NCI-H146 treated with DMSO at 0.1 percent for 48 hours (cell line): Measurements from ENCODE around the gene NF1.

Experiments
- DNase-seq: peaks from one replicate; lab custom pipeline; 2025; ENCODE audit not compliant: unreplicated experiment; lab: John Stamatoyannopoulos, UW

Gene NF1

DNA sequence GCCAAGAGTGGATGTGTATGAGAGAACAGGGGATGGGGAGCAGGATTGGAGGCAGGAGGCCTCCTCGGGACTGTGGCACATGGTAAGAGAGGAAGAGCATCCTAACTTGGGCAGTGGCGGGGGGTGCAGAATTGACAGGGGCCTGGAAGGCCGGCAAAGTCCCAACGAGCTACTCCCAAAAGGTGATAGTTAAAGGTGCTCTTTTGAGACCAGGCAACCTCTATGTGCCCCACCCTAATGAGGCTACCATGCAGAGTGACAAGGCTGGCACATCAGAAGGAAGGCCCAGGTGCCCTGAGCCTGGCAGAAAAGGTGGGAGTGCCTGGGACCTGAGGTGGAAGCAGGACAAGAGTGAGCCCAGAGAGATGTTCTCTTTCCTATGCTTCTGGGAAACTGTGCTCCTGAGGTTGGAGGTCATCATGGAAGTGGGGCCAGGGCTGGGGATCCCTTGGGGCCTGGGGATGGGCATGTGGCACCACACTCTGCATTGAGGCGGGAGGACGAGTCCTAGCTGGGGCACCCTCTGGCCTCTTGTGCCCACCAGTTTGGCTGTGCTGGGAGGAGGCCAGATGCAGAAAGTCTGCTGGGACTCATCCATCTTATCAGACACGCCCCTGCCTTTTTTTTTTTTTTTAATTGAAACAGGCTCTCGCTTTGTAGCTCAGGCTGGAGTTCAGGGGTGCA is 302.6 kb downstream of the NF1 start:
- DNase-seq, result no peak

DNA sequence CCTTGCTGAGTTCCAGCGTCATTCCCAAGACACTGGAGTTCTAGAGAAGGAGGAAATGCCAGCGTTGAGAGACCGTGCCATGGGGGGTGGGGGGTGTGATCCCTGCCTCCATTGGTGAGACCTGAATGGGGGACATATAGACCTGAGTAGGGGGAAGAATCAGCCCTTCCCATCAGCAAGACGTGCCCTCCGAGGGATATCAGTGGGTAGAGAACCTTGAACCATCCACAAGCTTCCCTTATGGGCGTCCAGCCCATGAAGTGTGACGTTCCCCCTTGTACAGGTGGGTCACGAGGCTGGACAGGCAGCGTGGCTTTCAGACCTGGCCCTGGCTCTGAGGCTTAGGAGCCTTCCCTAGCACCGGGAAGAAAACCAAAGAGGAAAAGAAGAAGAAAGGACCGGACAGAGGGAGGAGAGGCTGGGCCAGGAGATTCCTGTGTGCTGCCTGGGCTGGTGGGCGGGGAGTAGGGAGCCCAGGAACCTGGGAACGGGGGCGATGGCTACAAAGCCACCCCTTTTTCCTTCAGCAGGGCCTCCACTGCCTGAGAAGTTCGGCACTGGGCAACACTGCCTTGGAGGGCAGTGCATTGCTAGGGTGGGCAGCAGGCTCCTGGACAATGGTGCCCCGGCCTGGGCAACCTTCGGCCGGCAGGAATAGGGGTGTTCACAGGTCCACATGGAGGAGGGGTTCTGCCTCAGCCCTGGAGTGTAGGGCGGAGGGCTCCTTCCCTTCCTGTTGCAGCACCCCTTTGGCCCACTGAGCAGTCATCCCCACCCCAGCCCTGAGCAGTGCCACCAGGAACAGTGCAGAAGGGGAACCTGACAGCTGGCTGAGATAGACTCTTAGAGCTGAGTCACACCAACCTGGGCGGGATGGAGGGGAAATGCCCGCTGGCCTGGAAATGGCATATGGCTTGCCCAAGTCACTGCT is 303.9 kb downstream of the NF1 start:
- no peak for DNase-seq

DNA sequence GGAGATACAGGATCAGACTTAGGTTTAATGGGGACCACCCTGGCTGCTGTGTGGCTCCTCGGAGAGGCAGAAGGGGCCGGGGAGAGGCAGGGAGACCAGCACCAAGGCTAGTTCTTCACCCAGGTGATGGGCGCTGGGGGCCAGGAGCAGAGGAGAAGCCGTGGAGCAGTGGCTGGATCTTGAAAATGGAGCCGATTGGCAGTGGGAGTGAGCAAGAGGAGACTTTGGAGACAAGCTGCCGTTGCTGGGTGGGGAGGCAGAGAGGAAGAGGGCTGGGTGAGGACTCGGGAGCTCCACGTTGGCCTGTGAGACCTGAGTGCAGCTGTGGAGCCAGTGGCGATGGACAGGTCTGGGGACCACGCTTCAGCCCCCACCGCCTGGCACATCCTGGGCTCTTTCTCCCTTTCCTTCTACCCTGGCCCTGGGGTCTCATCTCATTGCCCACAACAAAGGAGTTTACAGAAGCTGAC is 305.7 kb downstream of the NF1 start:
- no peak for DNase-seq

DNA sequence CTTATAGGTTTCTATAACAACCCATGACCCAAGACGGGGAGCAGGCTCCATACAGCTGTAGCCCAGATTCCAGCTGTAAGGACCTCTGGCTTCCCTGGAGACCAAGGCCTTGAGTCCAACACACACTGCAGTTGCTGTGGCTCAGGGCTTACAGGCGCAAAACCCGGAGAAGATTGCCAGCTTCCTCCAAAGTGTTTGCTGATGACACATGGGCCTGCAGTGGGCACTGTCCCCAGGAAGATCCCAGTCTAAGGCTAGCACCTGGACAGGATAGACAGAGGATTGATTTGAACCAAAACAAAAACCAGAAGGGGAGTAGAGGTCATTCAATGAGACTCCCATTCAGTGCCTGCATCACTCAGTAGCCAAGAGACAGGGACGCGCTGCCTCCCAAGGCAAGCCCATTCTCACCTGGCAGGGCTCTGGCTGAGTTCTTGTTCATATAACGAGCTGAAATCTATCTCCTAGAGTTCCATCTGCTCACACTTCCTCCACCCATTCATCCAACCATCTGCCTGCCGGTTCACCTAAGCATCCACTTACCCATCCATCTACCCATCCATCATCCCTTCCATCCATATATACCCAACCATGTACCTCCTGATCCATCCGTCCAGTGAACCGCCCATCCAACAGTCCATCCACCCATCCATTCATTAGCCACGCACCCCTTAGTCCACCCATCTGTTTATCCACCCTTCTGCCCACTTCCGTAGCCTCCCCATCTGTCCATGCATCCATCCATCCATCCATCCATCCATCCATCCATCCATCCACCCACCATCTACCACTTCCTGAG is 306.9 kb downstream of the NF1 start:
- DNase-seq, result no peak

- no peak for DNase-seq
Measured at GRCh38 chr17:31404028-31404949, 309.5 kb downstream of the NF1 start.

GRCh38 chr17:31405890-31406371 is 311.2 kb downstream of the NF1 start:
- no peak for DNase-seq

- DNase-seq, result no peak
Measured at GRCh38 chr17:31408586-31408985, 313.8 kb downstream of the NF1 start.

DNA sequence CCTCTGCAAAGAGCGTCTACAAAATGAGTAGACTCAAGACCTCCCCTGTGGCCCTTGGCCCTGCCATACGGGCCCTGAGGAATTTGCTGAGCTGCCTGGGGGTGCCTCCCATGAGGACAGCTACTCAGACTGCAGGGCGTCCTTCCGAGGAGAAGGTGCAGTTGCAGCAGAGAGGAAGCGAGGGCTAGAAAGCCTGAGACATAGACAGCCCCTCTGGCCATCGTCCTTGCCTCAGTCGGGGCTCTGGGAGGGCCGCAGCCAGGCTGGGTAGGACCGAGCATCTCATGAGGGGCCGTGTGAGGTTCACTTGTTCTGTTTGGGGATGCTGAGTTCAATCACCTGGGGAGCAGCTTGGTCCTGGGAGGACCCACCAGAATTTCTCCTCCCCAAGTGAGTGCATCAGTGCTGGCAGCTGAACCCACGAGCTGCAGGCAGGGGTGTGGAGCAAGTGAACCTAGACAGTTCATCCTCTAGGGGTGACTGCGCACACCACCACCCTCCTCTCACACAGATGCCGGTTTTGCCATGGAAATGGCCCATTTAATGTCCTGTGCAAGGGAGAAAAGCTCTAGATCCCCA is 317.0 kb downstream of the NF1 start:
- DNase-seq, result no peak

DNA sequence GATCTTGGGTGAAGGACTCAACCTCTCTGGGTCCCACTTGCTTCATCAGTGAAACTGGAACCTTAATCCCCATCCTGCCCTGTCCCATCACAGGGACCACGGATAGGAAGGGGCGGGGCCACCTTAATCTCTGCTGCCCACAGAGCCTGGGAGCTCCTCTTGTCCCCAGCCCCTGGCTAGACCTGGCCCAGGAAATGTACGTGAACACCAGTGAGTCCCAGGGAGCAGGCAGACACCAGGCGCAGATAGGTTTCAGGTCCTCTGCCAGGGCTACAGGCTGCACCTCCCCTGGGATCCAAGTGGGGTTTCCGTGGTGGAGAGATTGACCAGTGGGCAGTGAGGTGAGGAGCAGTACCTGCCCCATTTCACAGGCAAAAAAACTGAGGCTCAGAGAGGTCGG is 317.7 kb downstream of the NF1 start:
- no peak for DNase-seq

DNA sequence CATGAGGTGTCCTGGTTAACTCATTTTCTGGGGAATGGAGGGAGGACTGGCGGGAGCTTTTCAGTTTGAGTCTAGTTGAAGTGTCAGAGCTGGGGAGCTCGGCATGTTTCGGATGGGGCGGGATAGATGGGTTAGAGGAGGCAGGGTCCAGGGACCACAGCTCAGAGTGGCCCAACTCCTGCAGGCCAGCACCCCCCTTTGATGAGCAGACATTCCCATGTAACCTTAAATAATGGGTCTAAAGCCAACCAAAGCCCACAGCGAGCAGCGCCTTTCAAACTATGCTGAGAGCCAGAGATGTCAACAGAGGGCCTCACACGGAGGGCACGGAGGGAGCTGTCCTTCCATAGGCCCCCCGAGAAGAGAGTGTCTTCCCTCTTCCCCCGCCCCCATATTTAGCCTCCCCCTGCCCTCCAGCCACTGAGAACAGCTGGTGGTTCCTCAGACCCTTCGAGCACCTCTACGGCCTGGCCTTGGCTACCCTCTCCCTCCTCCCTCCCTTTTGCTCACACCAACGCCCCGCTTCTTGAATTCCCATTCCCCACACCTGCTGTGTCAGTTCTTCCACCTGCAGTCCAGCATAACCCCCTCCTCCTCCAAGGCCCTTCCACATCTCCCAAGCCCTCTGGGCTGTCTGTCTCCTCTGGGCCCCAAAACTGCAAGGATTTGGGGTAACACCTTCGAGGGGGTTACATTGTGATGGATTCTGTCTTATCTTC is 318.5 kb downstream of the NF1 start:
- DNase-seq, result no peak

- DNase-seq, result no peak
Measured at GRCh38 chr17:31413874-31414549, 319.2 kb downstream of the NF1 start.

DNA sequence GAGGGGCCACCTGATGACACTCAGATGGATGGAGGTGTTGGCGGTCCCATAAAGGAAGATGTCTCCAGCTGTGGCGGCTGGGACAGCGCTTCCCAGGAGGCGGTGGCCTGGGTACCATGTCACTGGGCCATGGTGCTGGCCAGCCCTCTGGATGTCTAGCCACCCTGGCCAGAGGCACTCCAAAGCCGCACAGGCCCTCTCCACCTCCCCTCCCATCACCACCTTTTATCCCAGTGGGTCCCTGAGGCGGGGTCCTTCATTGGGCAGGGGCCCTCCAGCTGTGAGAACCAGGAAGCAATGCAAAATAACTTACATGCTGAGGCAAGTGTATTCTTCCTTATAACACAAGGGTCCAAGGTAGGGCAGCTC is 319.8 kb downstream of the NF1 start:
- DNase-seq, result no peak

- DNase-seq, result no peak
Measured at GRCh38 chr17:31415004-31415454, 320.3 kb downstream of the NF1 start.

DNA sequence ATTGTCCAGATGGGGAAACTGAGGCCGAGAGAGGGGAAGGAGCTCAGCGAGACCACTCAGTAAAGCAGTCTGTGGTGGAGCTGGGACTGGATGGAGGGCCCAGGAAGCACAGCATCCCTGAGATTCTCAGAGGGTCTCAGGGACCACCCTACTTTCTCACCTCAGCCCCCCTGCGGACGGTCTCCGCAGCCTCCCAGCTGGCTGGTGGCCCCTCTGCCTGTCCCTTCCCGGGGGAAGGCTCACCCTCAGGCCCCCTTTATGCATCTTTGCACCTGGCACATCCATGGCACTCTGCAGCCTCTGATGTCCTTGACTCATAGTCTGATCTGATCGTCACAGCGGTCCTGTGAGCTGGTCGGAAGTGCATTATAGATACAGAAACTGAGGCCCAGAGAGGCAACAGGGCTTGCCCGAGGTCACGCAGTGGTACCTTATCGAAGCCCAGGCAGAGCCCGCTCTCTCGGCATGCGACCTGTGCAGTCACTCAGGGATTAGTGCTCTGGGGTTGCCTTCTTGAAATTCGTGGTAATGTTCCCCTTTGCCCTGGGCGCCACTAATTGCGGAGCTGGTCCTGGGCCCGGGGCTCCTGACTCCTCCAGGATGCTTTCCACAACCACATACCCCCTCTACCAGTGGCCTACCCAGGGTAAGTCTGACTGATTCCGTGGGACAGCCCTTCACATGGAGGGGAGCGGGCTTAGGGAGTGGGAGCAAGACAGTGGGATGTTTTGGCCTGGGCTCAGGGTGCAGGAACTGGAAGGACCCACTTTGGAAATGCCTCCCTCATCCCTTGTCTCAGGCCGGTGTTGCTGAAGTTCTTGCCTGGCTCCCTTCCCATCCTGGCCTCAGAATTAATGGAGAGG is 321.1 kb downstream of the NF1 start:
- DNase-seq, result no peak

- DNase-seq, result no peak
Measured at GRCh38 chr17:31416503-31416923, 321.7 kb downstream of the NF1 start.

DNA sequence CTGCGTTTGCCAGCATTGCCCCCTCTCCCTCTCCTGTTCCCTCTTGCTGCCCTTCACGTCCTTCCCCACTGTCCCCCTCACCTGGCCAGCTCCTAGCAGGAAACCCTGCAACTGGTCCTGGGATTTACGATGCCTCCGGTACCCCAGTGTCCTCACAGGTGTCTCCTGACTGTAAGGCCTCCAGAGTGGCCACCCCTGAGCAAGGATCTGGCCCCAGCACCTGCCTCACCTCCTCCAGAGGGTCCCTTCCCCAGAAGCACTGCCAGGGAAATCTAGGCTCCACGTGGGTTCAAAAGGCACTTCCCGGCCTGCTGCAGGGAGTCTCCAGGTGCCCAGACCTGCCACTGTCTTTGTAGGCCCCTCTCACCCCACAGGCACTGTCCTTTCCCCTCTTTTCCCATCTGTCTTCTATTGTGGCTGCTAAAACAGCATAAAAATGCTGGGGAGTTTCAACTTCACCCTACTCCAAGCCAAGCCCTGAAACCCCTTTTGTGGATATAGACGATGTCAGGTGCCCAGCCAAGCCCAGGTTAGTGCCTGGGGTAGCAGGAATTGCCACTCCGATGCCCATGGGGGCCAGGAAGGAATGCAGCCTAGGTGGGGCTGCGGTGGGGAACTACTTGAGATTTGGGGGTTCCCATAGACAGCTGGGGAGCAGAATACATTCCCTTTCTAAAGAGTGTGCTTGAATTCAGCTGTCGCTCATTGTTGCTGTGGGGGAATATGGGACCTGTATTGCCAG is 322.4 kb downstream of the NF1 start:
- no peak for DNase-seq

DNA sequence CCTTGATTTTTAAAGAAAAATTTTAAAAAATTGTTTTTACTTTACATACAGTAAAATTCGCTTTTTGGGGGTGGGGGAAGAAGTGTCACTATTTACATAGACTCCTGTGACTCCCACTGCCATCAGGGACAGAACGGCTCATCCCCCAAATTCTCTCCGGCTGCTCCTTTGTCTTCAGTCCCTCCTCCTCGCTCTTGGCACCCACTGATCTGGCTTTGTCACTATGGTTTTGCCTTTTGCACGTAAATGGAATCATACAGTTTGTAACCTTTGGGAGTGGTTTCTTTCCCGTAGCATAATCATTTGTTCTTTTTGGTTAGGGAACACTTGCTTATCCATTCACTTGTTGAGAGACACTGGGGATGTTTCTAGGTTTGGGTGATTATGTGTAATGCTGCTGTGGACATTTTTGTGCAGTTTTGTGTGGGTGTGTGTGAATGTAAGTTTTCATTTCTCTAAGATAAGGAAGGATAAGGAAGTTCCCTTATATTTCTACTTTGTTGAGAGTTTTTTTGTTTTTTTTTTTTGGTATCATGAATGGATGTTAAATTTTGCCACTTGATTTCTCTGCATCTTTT is 324.1 kb downstream of the NF1 start:
- DNase-seq, result no peak
